Lower lobe of right lung (tissue), 2 donors: ENCODE measurements around the gene HOXA10. TPM values are rescaled to one million over a fixed set of nuclear protein-coding genes. Genes with fewer than 3 reads are reported as not detected.

ENCODE experiments used
- ATAC-seq, 2 donors: fragments of 200-7000 bp; cut with Tn5 transposase; one replicate each; pipeline ENCODE4 v1.9.1; 2020 to 2022; ENCODE audit warnings: mild to moderate bottlenecking in 2 of 2, moderate library complexity in 2 of 2
- DNase-seq: peaks from one replicate; pipeline ENCODE4 v3.0.0-alpha.2; 2020
- H3K27ac ChIP-seq: fragments of 200-600 bp; one replicate; pipeline ENCODE4 v1.8.0; 2022
- H3K27me3 ChIP-seq: fragments of 200-600 bp; one replicate; pipeline ENCODE4 v1.8.0; 2022; ENCODE audit warnings: low read depth
- H3K36me3 ChIP-seq: fragments of 200-600 bp; one replicate; pipeline ENCODE4 v1.8.0; 2022; ENCODE audit warnings: mild to moderate bottlenecking
- H3K4me1 ChIP-seq: fragments of 200-600 bp; one replicate; pipeline ENCODE4 v1.8.0; 2022
- H3K4me3 ChIP-seq: fragments of 200-600 bp; one replicate; pipeline ENCODE4 v1.8.0; 2022; ENCODE audit warnings: mild to moderate bottlenecking
- H3K9me3 ChIP-seq: fragments of 200-600 bp; one replicate; pipeline ENCODE4 v1.8.0; 2022
- intact Hi-C: fragments of 100-400 bp; cut with DNase I; formaldehyde crosslinking; loops from one replicate; pipeline ENCODE4 v1.11.0; 2022
- total RNA-seq: library from RNA; stranded (reverse); fragmentation: NEBNext Ultra II Directional; extraction: Animal tissue kit (Norgen Biotek cat#: 25700); gene quantifications from one replicate; pipeline ENCODE4 v1.2.1, GENCODE V29; 2021
- TF ChIP-seq, protein P1 (sequence below): fragments of 200-600 bp; IDR thresholded peaks from one replicate; pipeline ENCODE4 v1.8.0; 2022; ENCODE audit warnings: antibody characterized with exemption, mild to moderate bottlenecking
- donor health status: DM: no; HTN: yes; CAD: no; lungs with severe emphysema.

Gene HOXA10
- total RNA-seq, 1 donor from 2014 or later: 0.38 TPM

DNA sequence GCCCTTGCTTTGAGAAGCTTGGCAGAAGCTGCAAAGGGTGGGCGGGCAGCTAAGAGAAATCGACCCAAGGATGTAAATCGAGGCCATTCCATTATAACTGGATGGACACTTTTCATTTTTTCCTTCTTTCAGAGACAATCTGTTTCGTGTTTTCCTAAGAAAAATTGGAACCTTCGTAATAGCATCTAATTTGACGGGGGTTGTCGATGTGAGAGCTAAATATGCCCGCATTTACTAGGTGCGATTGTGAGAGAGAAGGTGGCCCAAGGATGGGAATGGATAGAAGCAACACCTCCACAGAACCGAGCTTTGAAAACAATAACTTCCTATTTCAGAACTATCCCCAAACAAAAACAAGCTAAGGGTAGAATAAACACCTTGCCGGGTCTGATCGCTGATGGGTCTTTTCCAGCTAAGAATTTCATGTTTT, 42.7 kb downstream of the HOXA10 start:
- Histone ChIP-seq H3K27ac (peak overlapping the region; percentile 92), H3K9me3 (no peaks in the 10 kb centered on the region), H3K4me3 (peak overlapping the region; percentile 69), H3K4me1 (peaks cover 52% of the 10 kb centered on the region), H3K27me3 (peaks cover 30% of the 10 kb centered on the region), H3K36me3 (no peaks in the 10 kb centered on the region)
- no peak for DNase-seq
- intact Hi-C loops: no loop called here
- no peak for ATAC-seq
- TF ChIP-seq, protein P1, sequence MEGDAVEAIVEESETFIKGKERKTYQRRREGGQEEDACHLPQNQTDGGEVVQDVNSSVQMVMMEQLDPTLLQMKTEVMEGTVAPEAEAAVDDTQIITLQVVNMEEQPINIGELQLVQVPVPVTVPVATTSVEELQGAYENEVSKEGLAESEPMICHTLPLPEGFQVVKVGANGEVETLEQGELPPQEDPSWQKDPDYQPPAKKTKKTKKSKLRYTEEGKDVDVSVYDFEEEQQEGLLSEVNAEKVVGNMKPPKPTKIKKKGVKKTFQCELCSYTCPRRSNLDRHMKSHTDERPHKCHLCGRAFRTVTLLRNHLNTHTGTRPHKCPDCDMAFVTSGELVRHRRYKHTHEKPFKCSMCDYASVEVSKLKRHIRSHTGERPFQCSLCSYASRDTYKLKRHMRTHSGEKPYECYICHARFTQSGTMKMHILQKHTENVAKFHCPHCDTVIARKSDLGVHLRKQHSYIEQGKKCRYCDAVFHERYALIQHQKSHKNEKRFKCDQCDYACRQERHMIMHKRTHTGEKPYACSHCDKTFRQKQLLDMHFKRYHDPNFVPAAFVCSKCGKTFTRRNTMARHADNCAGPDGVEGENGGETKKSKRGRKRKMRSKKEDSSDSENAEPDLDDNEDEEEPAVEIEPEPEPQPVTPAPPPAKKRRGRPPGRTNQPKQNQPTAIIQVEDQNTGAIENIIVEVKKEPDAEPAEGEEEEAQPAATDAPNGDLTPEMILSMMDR: no peak

DNA sequence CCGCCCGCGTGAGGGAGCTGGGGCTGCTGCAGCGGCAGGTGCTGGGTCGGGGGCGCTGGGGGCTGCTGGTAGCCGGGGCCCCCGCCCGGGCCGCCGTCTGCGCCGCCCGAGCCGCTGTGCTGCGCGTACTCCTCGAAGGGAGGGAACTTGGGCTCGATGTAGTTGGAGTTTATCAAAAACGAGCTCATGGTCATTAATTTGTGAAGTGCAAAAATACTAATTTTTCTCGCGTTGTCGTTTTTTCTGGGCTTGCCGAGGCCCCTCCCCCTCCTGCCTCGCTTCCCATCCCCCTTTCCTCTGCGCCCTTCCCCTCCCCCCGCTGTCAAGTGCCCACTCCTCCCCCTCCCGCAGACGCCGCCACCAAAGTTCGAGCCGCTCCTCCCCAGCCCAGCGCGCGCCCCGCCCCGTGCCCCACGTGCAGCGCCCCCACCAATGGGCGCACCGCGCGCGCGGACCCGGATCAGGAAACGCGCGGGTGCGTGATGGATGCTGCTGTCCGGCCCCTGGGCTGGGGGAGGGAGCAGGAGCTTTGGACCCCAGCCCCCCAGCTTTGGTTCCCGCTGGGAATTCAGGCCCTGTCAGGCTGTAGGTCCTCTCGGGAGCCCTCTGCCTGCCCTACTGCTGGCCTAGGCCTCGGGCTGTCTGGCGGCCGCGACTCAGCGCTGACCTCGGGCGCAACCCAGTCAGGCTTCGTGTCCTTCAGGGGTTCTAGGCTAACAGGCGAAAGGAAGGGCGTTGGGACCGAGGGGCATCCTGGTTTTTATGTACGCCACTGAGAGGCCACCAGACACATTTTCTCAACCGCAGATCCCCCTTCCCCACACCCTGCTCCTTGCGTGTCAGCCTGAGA, 43.4 kb downstream of the HOXA10 start, which contains the start of gene HOXA4:
Gene HOXA4 (minus strand): TSS at position 218 of the 850 bp plus-strand sequence. CDS start 24 bp downstream, at position 194.
- H3K27me3 ChIP-seq: peaks cover 24% of the 10 kb centered on the region
- TF ChIP-seq, protein P1: no peak
- H3K4me1 ChIP-seq: peaks cover 51% of the 10 kb centered on the region

DNA sequence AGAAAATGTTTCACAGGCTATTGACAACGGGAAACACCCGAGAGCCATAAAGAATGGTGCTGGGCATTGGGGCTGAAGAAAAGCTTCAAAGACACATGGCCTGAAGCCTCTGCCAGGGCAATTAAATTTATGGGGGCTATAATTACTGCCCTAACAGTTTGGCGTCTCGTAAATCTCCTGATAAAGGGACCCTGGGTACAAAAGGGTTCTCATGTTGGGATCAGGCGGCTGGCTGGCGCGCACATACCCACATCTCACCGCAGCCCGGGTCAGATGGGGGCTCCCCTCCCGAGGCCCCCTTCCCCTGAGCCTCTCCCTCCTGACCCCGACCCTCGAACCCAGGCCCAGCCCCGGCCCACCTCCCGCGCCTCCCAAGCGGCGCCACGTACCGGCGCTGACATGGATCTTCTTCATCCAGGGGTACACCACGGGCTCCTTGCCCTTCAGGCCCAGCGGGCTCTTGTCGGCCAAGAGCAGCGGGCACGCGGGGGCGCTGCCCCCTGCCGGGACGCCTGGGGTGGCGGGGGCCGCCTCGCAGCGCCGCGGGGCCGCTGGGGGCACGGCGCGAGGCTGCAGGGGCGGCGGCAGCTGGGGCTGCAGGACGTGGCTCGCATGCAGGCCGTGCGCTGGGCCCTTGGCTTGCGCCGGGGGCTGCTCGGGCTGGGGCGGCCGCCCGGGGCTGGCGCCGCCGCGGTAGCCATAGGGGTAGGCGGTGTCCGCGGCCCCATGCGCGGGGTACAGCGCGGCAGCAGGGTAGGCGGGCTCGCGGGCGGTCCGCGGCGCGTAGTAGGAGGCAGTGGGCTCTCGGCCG, 44.2 kb downstream of the HOXA10 start:
- ATAC-seq: peak; percentile 32 to 34
- H3K4me3 ChIP-seq: peak overlapping the region; percentile 69
- peaks cover 51% of the 10 kb centered on the region for H3K4me1 ChIP-seq
- no peaks in the 10 kb centered on the region for H3K9me3 ChIP-seq
- peak overlapping the region; percentile 92 for H3K27ac ChIP-seq
- H3K36me3 ChIP-seq: no peaks in the 10 kb centered on the region
- peaks cover 23% of the 10 kb centered on the region for H3K27me3 ChIP-seq
- TF ChIP-seq, protein P1: peak; percentile 10
- peak; percentile 50 for DNase-seq
- intact Hi-C loops: no loop called here

More for the DNA sequence above, 43.4 kb downstream of the HOXA10 start, which contains the start of gene HOXA4:
- H3K9me3 ChIP-seq: no peaks in the 10 kb centered on the region
- H3K4me3 ChIP-seq: peak within 1 kb of the TSS; percentile 69
- peak within 1 kb of the TSS; percentile 92 for H3K27ac ChIP-seq
- DNase-seq: peak; percentile 89
- no peaks in the 10 kb centered on the region for H3K36me3 ChIP-seq
- peak; percentile 94 to 96 for ATAC-seq
- intact Hi-C loops: no loop called here

DNA sequence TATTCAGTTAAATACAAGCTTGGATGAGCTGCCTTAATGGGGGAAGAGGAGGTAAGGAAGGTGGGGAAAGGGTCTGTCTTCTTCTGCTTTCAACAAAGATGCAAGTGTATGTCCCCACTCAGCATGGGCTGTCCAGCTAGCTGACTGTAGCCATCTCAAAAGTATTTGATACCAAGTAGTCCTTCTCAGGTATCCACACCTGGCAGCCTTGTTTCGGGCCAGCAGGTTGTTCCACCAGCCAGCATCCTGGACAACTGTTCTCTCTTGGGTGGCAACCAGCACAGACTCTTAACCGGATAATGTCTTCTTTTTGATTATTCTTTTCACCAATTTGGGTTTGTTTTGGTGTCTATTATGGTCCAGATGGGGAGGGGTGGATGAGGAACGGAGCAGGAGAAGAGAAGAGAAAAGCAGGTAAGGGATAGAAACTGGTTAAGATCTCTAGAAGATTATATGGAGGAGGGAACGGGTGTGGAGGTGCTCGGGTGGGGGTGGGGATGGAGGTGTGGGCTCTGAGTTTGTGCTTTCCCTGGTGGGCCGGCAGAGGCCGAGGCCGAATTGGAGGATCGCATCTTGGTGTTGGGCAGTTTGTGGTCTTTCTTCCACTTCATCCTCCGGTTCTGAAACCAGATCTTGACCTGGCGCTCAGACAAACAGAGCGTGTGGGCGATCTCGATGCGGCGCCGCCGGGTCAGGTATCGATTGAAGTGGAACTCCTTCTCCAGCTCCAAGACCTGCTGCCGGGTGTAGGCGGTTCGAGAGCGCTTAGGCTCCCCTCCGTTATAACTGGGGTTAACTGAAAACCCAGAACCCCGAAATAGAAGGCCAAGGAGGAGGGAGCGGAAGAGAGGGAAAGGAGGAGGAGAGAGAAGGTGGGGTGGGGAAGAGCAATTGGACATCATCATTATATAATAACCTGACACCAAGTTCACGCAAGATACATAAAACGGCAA, 45.1 kb downstream of the HOXA10 start:
- TF ChIP-seq, protein P1: no peak
- intact Hi-C loops: no loop called here
- H3K4me1 ChIP-seq: peaks cover 47% of the 10 kb centered on the region
- peak overlapping the region; percentile 69 for H3K4me3 ChIP-seq
- no peak for DNase-seq
- peak overlapping the region; percentile 92 for H3K27ac ChIP-seq
- H3K36me3 ChIP-seq: no peaks in the 10 kb centered on the region
- H3K27me3 ChIP-seq: peaks cover 23% of the 10 kb centered on the region
- ATAC-seq: no peak
- no peaks in the 10 kb centered on the region for H3K9me3 ChIP-seq
